Ishikawa (cell line): Measurements from ENCODE around the gene MRPL40.

ENCODE experiments used
- CEBPB ChIP-seq: IDR thresholded peaks from 2 replicates; pipeline ENCODE4 v1.6.1; 2012
- CREB1 ChIP-seq: IDR thresholded peaks from 2 replicates; pipeline ENCODE4 v1.6.1; 2012; ENCODE audit warnings: low read depth
- EGR1 ChIP-seq: IDR thresholded peaks from 2 replicates; pipeline ENCODE4 v1.6.1; 2012
- EP300 ChIP-seq: IDR thresholded peaks from 2 replicates; pipeline ENCODE4 v1.6.1; 2012; ENCODE audit warnings: borderline replicate concordance
- FOXM1 ChIP-seq: IDR thresholded peaks from 2 replicates; pipeline ENCODE4 v1.6.1; 2012; ENCODE audit warnings: low read depth, borderline replicate concordance
- NFIC ChIP-seq: IDR thresholded peaks from 2 replicates; pipeline ENCODE4 v1.6.1; 2012
- RAD21 ChIP-seq: IDR thresholded peaks from 2 replicates; pipeline ENCODE4 v1.6.1; 2012; ENCODE audit warnings: low read depth
- TAF1 ChIP-seq: IDR thresholded peaks from 2 replicates; pipeline ENCODE4 v1.6.1; 2012; ENCODE audit warnings: low read depth, mild to moderate bottlenecking
- TCF12 ChIP-seq: IDR thresholded peaks from 2 replicates; pipeline ENCODE4 v1.6.1; 2012; ENCODE audit warnings: low read depth
- TEAD4 ChIP-seq: IDR thresholded peaks from 2 replicates; pipeline ENCODE4 v1.6.1; 2012
- YY1 ChIP-seq: IDR thresholded peaks from 2 replicates; pipeline ENCODE4 v1.6.1; 2012; ENCODE audit warnings: low read depth
- ZBTB7A ChIP-seq: IDR thresholded peaks from 2 replicates; pipeline ENCODE4 v1.6.1; 2012; ENCODE audit warnings: low read depth
- TF ChIP-seq, protein P1 (sequence below): IDR thresholded peaks from 2 replicates; pipeline ENCODE4 v1.6.1; 2012
- TF ChIP-seq, protein P2 (sequence below): IDR thresholded peaks from 2 replicates; pipeline ENCODE4 v1.6.1; 2012
- TF ChIP-seq, protein P3 (sequence below): IDR thresholded peaks from 2 replicates; pipeline ENCODE4 v1.6.1; 2012; ENCODE audit warnings: low read depth, mild to moderate bottlenecking

The MRPL40 gene

DNA sequence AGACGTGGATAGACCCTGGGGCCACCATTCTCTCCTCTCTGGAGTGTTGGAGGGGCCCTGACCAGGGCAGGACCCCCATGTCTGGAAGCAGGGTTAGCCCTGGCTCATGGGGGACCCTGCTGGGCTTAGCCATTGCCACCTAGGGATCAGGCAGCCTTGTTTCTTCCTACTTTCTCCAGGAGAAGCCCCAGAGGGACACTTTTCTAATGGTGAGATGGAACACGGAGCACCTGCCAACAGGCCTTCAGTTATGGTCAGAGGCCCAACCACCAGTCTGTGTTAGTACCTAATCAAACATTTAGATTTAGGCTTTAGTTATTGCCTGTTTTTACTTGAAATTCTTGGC is 17.1 kb downstream of the MRPL40 start:
- TF ChIP-seq NFIC (no peak), ZBTB7A (no peak), FOXM1 (no peak), RAD21 (no peak), EGR1 (no peak), TAF1 (no peak), TCF12 (no peak), EP300 (no peak), CEBPB (no peak), TEAD4 (no peak), YY1 (no peak), CREB1 (no peak)
- TF ChIP-seq, protein P1, sequence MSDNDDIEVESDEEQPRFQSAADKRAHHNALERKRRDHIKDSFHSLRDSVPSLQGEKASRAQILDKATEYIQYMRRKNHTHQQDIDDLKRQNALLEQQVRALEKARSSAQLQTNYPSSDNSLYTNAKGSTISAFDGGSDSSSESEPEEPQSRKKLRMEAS = no peak
- TF ChIP-seq, protein P2, sequence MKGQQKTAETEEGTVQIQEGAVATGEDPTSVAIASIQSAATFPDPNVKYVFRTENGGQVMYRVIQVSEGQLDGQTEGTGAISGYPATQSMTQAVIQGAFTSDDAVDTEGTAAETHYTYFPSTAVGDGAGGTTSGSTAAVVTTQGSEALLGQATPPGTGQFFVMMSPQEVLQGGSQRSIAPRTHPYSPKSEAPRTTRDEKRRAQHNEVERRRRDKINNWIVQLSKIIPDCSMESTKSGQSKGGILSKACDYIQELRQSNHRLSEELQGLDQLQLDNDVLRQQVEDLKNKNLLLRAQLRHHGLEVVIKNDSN = no peak
- TF ChIP-seq, protein P3, sequence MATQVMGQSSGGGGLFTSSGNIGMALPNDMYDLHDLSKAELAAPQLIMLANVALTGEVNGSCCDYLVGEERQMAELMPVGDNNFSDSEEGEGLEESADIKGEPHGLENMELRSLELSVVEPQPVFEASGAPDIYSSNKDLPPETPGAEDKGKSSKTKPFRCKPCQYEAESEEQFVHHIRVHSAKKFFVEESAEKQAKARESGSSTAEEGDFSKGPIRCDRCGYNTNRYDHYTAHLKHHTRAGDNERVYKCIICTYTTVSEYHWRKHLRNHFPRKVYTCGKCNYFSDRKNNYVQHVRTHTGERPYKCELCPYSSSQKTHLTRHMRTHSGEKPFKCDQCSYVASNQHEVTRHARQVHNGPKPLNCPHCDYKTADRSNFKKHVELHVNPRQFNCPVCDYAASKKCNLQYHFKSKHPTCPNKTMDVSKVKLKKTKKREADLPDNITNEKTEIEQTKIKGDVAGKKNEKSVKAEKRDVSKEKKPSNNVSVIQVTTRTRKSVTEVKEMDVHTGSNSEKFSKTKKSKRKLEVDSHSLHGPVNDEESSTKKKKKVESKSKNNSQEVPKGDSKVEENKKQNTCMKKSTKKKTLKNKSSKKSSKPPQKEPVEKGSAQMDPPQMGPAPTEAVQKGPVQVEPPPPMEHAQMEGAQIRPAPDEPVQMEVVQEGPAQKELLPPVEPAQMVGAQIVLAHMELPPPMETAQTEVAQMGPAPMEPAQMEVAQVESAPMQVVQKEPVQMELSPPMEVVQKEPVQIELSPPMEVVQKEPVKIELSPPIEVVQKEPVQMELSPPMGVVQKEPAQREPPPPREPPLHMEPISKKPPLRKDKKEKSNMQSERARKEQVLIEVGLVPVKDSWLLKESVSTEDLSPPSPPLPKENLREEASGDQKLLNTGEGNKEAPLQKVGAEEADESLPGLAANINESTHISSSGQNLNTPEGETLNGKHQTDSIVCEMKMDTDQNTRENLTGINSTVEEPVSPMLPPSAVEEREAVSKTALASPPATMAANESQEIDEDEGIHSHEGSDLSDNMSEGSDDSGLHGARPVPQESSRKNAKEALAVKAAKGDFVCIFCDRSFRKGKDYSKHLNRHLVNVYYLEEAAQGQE = no peak

DNA sequence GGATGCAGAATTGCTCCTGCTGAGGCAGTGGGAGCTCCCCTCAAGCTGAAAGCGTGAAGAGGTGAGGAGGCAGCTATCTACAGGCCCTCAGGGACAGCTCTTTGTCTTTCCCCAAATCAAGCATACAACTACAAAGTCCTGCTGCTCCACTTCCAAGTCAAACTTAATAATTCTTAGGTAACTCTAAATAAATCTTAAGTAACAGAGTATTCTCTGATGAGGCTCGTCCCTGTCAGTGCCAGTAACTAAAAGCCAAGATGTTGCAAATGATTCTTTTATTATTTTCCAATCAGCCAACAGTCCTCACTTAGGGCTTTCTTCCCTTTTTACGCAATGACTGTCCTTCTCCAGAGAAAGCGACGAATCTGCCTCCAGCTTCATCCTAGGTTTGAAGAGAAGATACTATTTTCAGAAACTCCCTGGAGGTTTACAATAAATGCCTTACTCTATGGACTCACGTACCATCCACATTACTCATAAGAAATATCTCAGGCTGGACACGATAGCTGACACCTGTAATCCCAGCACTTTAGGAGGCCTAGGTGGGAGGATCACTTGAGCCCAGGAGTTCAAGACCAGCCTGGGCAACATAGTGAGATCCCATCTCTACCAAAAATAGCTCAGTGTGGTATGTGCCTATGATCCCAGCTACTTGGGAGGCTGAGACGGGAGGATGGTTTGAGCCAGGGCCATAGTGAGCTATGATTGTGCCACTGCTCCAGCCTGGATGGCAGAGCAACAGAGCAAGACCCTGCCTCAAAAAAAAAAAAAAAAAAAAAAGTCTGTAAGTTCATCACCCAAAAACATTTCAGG is 18.2 kb downstream of the MRPL40 start:
- TF ChIP-seq CREB1 = no peak
- TF ChIP-seq, protein P1 = no peak
- TF ChIP-seq NFIC = no peak
- TF ChIP-seq, protein P2 = no peak
- TF ChIP-seq TCF12 = no peak
- TF ChIP-seq EP300 = no peak
- TF ChIP-seq, protein P3 = no peak
- no peak for TF ChIP-seq ZBTB7A
- TF ChIP-seq EGR1 = no peak
- TF ChIP-seq RAD21 = no peak
- TF ChIP-seq TAF1 = no peak
- TF ChIP-seq CEBPB = no peak
- no peak for TF ChIP-seq FOXM1
- TF ChIP-seq YY1 = no peak

DNA sequence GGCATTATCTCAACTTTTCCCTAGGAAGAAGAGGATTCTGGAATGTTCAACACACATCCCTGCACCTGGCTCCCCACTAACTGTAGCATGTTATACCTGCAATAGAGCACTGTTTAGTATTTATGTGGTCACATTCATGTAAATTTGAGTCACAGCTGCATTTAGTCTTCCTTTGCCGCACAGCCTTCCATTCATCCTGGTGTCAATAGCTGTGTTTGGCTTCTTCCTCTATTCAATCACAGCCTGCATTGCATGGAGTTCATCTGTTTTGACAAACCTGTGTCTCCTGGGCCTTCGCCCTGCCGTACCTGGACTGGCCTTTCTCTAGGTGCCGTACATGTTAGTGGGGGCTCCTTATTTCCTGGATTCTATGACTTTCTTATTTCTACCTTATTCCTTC is 19.2 kb downstream of the MRPL40 start:
- TF ChIP-seq NFIC (no peak), FOXM1 (no peak), TEAD4 (no peak), EGR1 (no peak), CEBPB (no peak), TAF1 (no peak)
- TF ChIP-seq, protein P1 = no peak
- TF ChIP-seq, protein P2 = no peak

DNA sequence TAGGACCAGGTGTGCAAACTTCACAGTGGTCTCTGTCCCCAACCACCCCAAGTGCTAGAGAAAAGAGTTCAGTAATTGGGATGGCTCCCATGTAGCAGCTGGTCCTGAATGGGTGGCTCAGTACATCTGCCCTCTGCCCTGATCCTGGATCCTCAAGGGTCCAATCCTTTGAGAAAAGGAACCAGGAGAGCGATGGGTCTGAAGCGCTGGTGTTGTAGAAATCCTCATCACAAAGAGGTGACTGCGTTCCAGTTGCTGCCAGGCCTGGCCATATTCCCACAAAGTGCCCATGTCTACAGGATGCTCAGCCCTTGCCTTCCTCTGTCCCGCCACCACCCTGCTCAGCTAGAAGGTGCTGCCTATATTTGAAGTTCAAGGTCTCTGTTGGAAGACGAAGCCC is 21.4 kb downstream of the MRPL40 start:
- TF ChIP-seq EP300 = no peak
- TF ChIP-seq TCF12 = no peak
- no peak for TF ChIP-seq ZBTB7A
- no peak for TF ChIP-seq RAD21
- no peak for TF ChIP-seq FOXM1
- no peak for TF ChIP-seq CEBPB
- TF ChIP-seq CREB1 = no peak
- no peak for TF ChIP-seq EGR1

DNA sequence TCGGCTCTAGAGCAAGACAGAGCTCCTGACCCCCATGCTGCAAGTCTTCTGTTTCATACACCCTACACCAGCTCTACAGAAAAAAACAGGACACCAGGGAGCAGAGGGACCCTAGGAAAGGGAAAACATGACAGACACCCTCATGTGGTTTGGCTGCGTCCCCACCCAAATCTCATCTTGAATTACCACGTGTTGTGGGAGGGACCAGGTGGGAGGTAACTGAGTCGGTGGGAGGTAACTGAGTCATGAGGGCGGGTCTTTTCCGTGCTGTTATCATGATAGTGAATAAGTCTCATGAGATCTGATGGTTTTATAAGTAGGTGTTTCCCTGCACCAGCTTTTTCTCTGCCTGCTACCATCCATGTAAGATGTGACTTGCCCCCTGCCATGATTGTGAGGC is 21.8 kb downstream of the MRPL40 start:
- TF ChIP-seq ZBTB7A = no peak
- TF ChIP-seq, protein P3 = no peak
- TF ChIP-seq TAF1 = no peak
- TF ChIP-seq EGR1 = no peak
- TF ChIP-seq, protein P2 = no peak
- no peak for TF ChIP-seq YY1
- TF ChIP-seq TEAD4 = no peak
- TF ChIP-seq EP300 = no peak
- TF ChIP-seq, protein P1 = no peak
- TF ChIP-seq RAD21 = no peak
- no peak for TF ChIP-seq TCF12
- TF ChIP-seq FOXM1 = no peak
- TF ChIP-seq CREB1 = no peak
- TF ChIP-seq CEBPB = no peak
- TF ChIP-seq NFIC = no peak
